ENCODE measurements around the gene C14orf180.

DNA sequence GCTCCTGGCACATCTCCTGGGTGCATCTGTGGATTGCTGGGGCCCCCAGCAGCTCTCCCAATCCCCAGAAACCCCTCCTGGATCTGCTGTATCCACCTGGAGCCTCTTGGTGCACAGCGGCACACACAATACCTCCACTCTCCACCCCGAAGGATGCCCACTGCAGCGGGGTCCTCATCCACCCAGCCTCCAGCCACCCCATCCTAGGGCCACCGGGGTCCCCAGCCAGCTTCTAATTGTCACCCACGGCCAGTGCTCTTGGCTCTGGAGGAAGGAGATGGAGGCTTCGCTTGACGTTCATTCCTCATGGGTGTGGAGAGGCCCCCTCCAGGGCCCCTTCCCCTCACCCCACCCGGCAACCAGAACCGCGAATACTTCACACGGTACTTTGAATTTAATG, 56.6 kb downstream of the C14orf180 start:
- TF ChIP-seq, protein P1, sequence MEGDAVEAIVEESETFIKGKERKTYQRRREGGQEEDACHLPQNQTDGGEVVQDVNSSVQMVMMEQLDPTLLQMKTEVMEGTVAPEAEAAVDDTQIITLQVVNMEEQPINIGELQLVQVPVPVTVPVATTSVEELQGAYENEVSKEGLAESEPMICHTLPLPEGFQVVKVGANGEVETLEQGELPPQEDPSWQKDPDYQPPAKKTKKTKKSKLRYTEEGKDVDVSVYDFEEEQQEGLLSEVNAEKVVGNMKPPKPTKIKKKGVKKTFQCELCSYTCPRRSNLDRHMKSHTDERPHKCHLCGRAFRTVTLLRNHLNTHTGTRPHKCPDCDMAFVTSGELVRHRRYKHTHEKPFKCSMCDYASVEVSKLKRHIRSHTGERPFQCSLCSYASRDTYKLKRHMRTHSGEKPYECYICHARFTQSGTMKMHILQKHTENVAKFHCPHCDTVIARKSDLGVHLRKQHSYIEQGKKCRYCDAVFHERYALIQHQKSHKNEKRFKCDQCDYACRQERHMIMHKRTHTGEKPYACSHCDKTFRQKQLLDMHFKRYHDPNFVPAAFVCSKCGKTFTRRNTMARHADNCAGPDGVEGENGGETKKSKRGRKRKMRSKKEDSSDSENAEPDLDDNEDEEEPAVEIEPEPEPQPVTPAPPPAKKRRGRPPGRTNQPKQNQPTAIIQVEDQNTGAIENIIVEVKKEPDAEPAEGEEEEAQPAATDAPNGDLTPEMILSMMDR (conservative IDR thresholded peaks at IDR 0.05) = no peak
- TF ChIP-seq EZH2 (IDR thresholded peaks at IDR 0.05; ENCODE audit: low read depth) = no peak
